H9 (cell line): ENCODE data around the gene PIP5K1C. TPM values are rescaled to one million over a fixed set of nuclear protein-coding genes. Genes with fewer than 3 reads are reported as not detected.

Source experiments
- DNase-seq: peaks from one replicate; pipeline ENCODE4 v3.0.0-alpha.2; 2017
- H2AFZ ChIP-seq: one replicate; pipeline ENCODE4 v1.6.1; 2013; ENCODE audit warnings: mild to moderate bottlenecking, low read length, control low read depth, moderate library complexity
- H2AK5ac ChIP-seq: 2 replicates; pipeline ENCODE4 v1.6.1; 2013; ENCODE audit warnings: low read length, control low read depth, mixed read lengths; ENCODE audit not compliant: insufficient read length
- H2BK120ac ChIP-seq: one replicate; pipeline ENCODE4 v1.6.1; 2013; ENCODE audit warnings: low read depth, mild to moderate bottlenecking, low read length, control low read depth, inconsistent platforms; ENCODE audit not compliant: poor library complexity, severe bottlenecking
- H2BK12ac ChIP-seq: 2 replicates; pipeline ENCODE4 v1.6.1; 2013; ENCODE audit warnings: low read length, control low read depth, mixed read lengths, low read depth; ENCODE audit not compliant: insufficient read length
- H2BK15ac ChIP-seq: 2 replicates; pipeline ENCODE4 v1.6.1; 2013; ENCODE audit warnings: low read depth, low read length, control low read depth
- H2BK20ac ChIP-seq: one replicate; pipeline ENCODE4 v1.6.1; 2013; ENCODE audit warnings: low read depth, mild to moderate bottlenecking, low read length, control low read depth, inconsistent platforms; ENCODE audit not compliant: poor library complexity, severe bottlenecking
- H2BK5ac ChIP-seq: 2 replicates; pipeline ENCODE4 v1.6.1; 2013; ENCODE audit warnings: low read length, control low read depth, mixed read lengths; ENCODE audit not compliant: insufficient read length
- H3K14ac ChIP-seq: 2 replicates; pipeline ENCODE4 v1.6.1; 2013; ENCODE audit warnings: low read length, control low read depth; ENCODE audit not compliant: insufficient read depth
- H3K18ac ChIP-seq: 2 replicates; pipeline ENCODE4 v1.6.1; 2013; ENCODE audit warnings: low read depth, mild to moderate bottlenecking, mixed read lengths, low read length, control low read depth; ENCODE audit not compliant: insufficient read length
- H3K23ac ChIP-seq: 2 replicates; pipeline ENCODE4 v1.6.1; 2013; ENCODE audit warnings: low read length, control low read depth, mixed read lengths, low read depth; ENCODE audit not compliant: insufficient read length
- H3K23me2 ChIP-seq: 2 replicates; pipeline ENCODE4 v1.6.1; 2013; ENCODE audit warnings: low read depth, mild to moderate bottlenecking, mixed read lengths, low read length, control low read depth; ENCODE audit not compliant: insufficient read length, poor library complexity, severe bottlenecking
- H3K27ac ChIP-seq: 2 replicates; pipeline ENCODE4 v1.5.1; 2013; ENCODE audit warnings: low read length, control low read depth, mixed read lengths, low read depth; ENCODE audit not compliant: insufficient read length
- H3K27me3 ChIP-seq: 2 replicates; pipeline ENCODE4 v1.6.1; 2013; ENCODE audit warnings: low read length, control low read depth, inconsistent platforms; ENCODE audit not compliant: insufficient read depth
- H3K4ac ChIP-seq: 2 replicates; pipeline ENCODE4 v1.6.1; 2013; ENCODE audit warnings: low read depth, mild to moderate bottlenecking, control low read depth, inconsistent platforms, low read length, moderate library complexity
- H3K4me1 ChIP-seq: 2 replicates; pipeline ENCODE4 v1.6.1; 2013; ENCODE audit warnings: low read length, control low read depth, inconsistent platforms; ENCODE audit not compliant: insufficient read depth
- H3K4me2 ChIP-seq: 2 replicates; pipeline ENCODE4 v1.6.1; 2013; ENCODE audit warnings: low read length, control low read depth, mixed read lengths; ENCODE audit not compliant: insufficient read length, insufficient read depth
- H3K56ac ChIP-seq: 2 replicates; pipeline ENCODE4 v1.6.1; 2013; ENCODE audit warnings: low read depth, mild to moderate bottlenecking, mixed read lengths, low read length, control low read depth; ENCODE audit not compliant: insufficient read length
- H3K79me1 ChIP-seq: 2 replicates; pipeline ENCODE4 v1.6.1; 2013; ENCODE audit warnings: low read depth, mild to moderate bottlenecking, moderate library complexity, low read length, control low read depth, inconsistent platforms; ENCODE audit not compliant: insufficient read depth, poor library complexity, severe bottlenecking
- H3K79me2 ChIP-seq: 2 replicates; pipeline ENCODE4 v1.6.1; 2013; ENCODE audit warnings: low read length, control low read depth, inconsistent platforms; ENCODE audit not compliant: insufficient read depth
- H3K9ac ChIP-seq: 2 replicates; pipeline ENCODE4 v1.6.1; 2013; ENCODE audit warnings: low read length, control low read depth, mixed read lengths; ENCODE audit not compliant: insufficient read length; ENCODE audit errors: extremely low read depth
- H3K9me3 ChIP-seq: one replicate; pipeline ENCODE4 v1.6.1; 2013; ENCODE audit warnings: low read depth, low read length, inconsistent platforms; ENCODE audit not compliant: control insufficient read depth
- H3T11ph ChIP-seq: one replicate; pipeline ENCODE4 v1.6.1; 2013; ENCODE audit warnings: mild to moderate bottlenecking, low read length, control low read depth, inconsistent platforms
- H4K20me1 ChIP-seq: one replicate; pipeline ENCODE4 v1.6.1; 2013; ENCODE audit not compliant: control insufficient read depth, insufficient read length, insufficient read depth
- H4K5ac ChIP-seq: 2 replicates; pipeline ENCODE4 v1.6.1; 2013; ENCODE audit warnings: low read depth, mild to moderate bottlenecking, mixed read lengths, low read length, control low read depth; ENCODE audit not compliant: insufficient read length
- H4K8ac ChIP-seq: replicated peaks from 2 replicates; pipeline ENCODE4 v1.6.1; 2013; ENCODE audit warnings: low read length, control low read depth, mixed read lengths, low read depth; ENCODE audit not compliant: insufficient read length
- H4K91ac ChIP-seq: 2 replicates; pipeline ENCODE4 v1.6.1; 2013; ENCODE audit warnings: low read depth, mild to moderate bottlenecking, moderate library complexity, mixed read lengths, low read length, control low read depth; ENCODE audit not compliant: insufficient read length
- H3K27ac Mint-ChIP-seq, 3 experiments: 2 replicates in 2 of 3; 3 replicates in 1 of 3; pipeline ENCODE4 v1.8.0; 2020 to 2021; ENCODE audit warnings: mixed read lengths in 3 of 3, mild to moderate bottlenecking in 1 of 3, moderate library complexity in 1 of 3
- H3K27me3 Mint-ChIP-seq: 2 replicates; pipeline ENCODE4 v1.8.0; 2021; ENCODE audit warnings: low read depth, mild to moderate bottlenecking, moderate library complexity, mixed read lengths
- H3K36me3 Mint-ChIP-seq, 3 experiments: 2 replicates in 2 of 3; 3 replicates in 1 of 3; pipeline ENCODE4 v1.8.0; 2020 to 2021; ENCODE audit warnings: low read depth in 3 of 3, mixed read lengths in 3 of 3; ENCODE audit not compliant: insufficient read depth in 1 of 3
- H3K4me1 Mint-ChIP-seq, 2 experiments: 2 replicates each; pipeline ENCODE4 v1.8.0; 2020; ENCODE audit warnings: mixed read lengths in 2 of 2
- H3K4me3 Mint-ChIP-seq, 2 experiments: 2 replicates in 1 of 2; 3 replicates in 1 of 2; pipeline ENCODE4 v1.8.0; 2020 to 2021; ENCODE audit warnings: mild to moderate bottlenecking in 2 of 2, mixed read lengths in 2 of 2, moderate library complexity in 1 of 2
- H3K9me3 Mint-ChIP-seq, 2 experiments: 2 replicates in 1 of 2; 3 replicates in 1 of 2; pipeline ENCODE4 v1.8.0; 2020; ENCODE audit warnings: mild to moderate bottlenecking in 2 of 2, mixed read lengths in 2 of 2, moderate library complexity in 1 of 2
- WGBS: extraction: QIAGEN DNeasy Blood & Tissue Kit; methylation state at CpG from one replicate; pipeline ENCODE4 v1.1.7; 2013; ENCODE audit warnings: missing lambda C conversion rate, low lambda C conversion rate, mixed read lengths; ENCODE audit not compliant: insufficient read length; ENCODE audit errors: extremely low coverage; 5-methylcytosine and 5-hydroxymethylcytosine counted together
- total RNA-seq: library from RNA; stranded (reverse); gene quantifications from 2 replicates; pipeline ENCODE4 v1.2.1, GENCODE V29; 2021
- TF ChIP-seq, protein P1 (sequence below): fragments of 200-600 bp; sonication (generic); conservative IDR thresholded peaks from 3 replicates; pipeline ENCODE4 v1.8.0; 2021; ENCODE audit warnings: antibody characterized with exemption, mild to moderate bottlenecking

PIP5K1C gene
- total RNA-seq, 1 experiment from 2014 or later = 41.7 TPM

GRCh38 chr19:3645067-3645396, 55.2 kb downstream of the PIP5K1C start:
- Histone ChIP-seq H3K23me2 (no peaks in the 10 kb centered on the region), H2BK20ac (no peak overlapping the region), H3K23ac (no peak overlapping the region), H2BK12ac (no peak overlapping the region), H3K56ac (no peak overlapping the region), H2AK5ac (no peak overlapping the region), H3K27me3 (no peaks in the 10 kb centered on the region), H4K5ac (no peak overlapping the region), H3K18ac (no peak overlapping the region), H2BK5ac (no peak overlapping the region), H3K9me3 (no peaks in the 10 kb centered on the region), H4K91ac (no peak overlapping the region), H3K4me1 (no peaks in the 10 kb centered on the region), H3K9ac (no peak overlapping the region), H2AFZ (no peak overlapping the region), H2BK15ac (no peak overlapping the region), H2BK120ac (no peak overlapping the region), H4K20me1 (peaks cover under 1% of the 10 kb centered on the region), H3K4ac (no peak overlapping the region), H3K4me2 (no peak overlapping the region), H3K14ac (no peak overlapping the region), H3K79me2 (no peaks in the 10 kb centered on the region), H4K8ac (no peak overlapping the region), H3K79me1 (no peaks in the 10 kb centered on the region), H3T11ph (no peak overlapping the region), H3K27ac (no peak overlapping the region)
- no peaks in the 10 kb centered on the region for H3K27me3 Mint-ChIP-seq
- H3K27ac Mint-ChIP-seq = no peak overlapping the region
- no peaks in the 10 kb centered on the region for H3K4me1 Mint-ChIP-seq
- DNase-seq = no peak
- WGBS = no CpG with 5 or more reads among the region's 11 CpGs
- H3K4me3 Mint-ChIP-seq = no peak overlapping the region
- H3K9me3 Mint-ChIP-seq = no peaks in the 10 kb centered on the region
- H3K36me3 Mint-ChIP-seq = peaks cover 2 to 20% (median 15%) of the 10 kb centered on the region in 3 experiments; a peak in 6 of 7 replicates
- TF ChIP-seq, protein P1, sequence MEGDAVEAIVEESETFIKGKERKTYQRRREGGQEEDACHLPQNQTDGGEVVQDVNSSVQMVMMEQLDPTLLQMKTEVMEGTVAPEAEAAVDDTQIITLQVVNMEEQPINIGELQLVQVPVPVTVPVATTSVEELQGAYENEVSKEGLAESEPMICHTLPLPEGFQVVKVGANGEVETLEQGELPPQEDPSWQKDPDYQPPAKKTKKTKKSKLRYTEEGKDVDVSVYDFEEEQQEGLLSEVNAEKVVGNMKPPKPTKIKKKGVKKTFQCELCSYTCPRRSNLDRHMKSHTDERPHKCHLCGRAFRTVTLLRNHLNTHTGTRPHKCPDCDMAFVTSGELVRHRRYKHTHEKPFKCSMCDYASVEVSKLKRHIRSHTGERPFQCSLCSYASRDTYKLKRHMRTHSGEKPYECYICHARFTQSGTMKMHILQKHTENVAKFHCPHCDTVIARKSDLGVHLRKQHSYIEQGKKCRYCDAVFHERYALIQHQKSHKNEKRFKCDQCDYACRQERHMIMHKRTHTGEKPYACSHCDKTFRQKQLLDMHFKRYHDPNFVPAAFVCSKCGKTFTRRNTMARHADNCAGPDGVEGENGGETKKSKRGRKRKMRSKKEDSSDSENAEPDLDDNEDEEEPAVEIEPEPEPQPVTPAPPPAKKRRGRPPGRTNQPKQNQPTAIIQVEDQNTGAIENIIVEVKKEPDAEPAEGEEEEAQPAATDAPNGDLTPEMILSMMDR = no peak
